Activated T-helper 1 cell treated with Interleukin-2 at 50 U/mL for 16 hours (primary cell): Measurements from ENCODE around the gene MAPK1.
"Not testable (repeated sequence)": the region's sequence is repeated elsewhere in the genome, so short reads cannot be mapped to it uniquely, and the experiment has no call there.

ENCODE experiments used
- DNase-seq: peaks from one replicate; pipeline ENCODE4 v3.0.0-alpha.2; 2020; ENCODE audit warnings: low read depth

MAPK1 gene

GRCh38 chr22:21754523-21754922 is 112.9 kb downstream of the MAPK1 start:
- DNase-seq: no peak

GRCh38 chr22:21753374-21754111 is 113.9 kb downstream of the MAPK1 start:
- no peak for DNase-seq

- no peak for DNase-seq
Measured at GRCh38 chr22:21752276-21752675, 115.2 kb downstream of the MAPK1 start.

GRCh38 chr22:21745948-21746347 is 121.5 kb downstream of the MAPK1 start:
- DNase-seq: no peak

- not testable (repeated sequence) for DNase-seq
Measured at GRCh38 chr22:21744917-21745316, 122.5 kb downstream of the MAPK1 start.

GRCh38 chr22:21741790-21742189 is 125.7 kb downstream of the MAPK1 start:
- no peak for DNase-seq

GRCh38 chr22:21741059-21741458 is 126.4 kb downstream of the MAPK1 start:
- DNase-seq: no peak

- no peak for DNase-seq
Measured at GRCh38 chr22:21739828-21740377, 127.5 kb downstream of the MAPK1 start.

GRCh38 chr22:21738966-21739365 is 128.5 kb downstream of the MAPK1 start:
- DNase-seq: no peak

GRCh38 chr22:21738081-21738480 is 129.4 kb downstream of the MAPK1 start:
- DNase-seq: no peak

GRCh38 chr22:21736948-21737347 is 130.5 kb downstream of the MAPK1 start:
- DNase-seq: no peak

- no peak for DNase-seq
Measured at GRCh38 chr22:21736084-21736642, 131.3 kb downstream of the MAPK1 start.

GRCh38 chr22:21735200-21736083 is 132.0 kb downstream of the MAPK1 start, which contains the start of gene YPEL1:
TSS of gene YPEL1 (minus strand) at chr22:21735794. CDS start at chr22:21710744, 25,050 bp downstream.
- peak; percentile 96 for DNase-seq

- DNase-seq: no peak
Measured at GRCh38 chr22:21734540-21735199, 132.8 kb downstream of the MAPK1 start.

GRCh38 chr22:21731503-21731902 is 135.9 kb downstream of the MAPK1 start:
- DNase-seq: no peak

GRCh38 chr22:21730535-21731308 is 136.7 kb downstream of the MAPK1 start:
- no peak for DNase-seq

- not testable (repeated sequence) for DNase-seq
Measured at GRCh38 chr22:21729184-21729583, 138.3 kb downstream of the MAPK1 start.

GRCh38 chr22:21728270-21728669 is 139.2 kb downstream of the MAPK1 start:
- no peak for DNase-seq

- DNase-seq: no peak
Measured at GRCh38 chr22:21727768-21728167, 139.7 kb downstream of the MAPK1 start.

GRCh38 chr22:21727159-21727558 is 140.3 kb downstream of the MAPK1 start:
- no peak for DNase-seq

GRCh38 chr22:21726650-21727049 is 140.8 kb downstream of the MAPK1 start:
- DNase-seq: no peak
